GM15510 (cell line): Measurements from ENCODE around the gene ARAP1.

Experiments
- POLR2A ChIP-seq: IDR thresholded peaks from 3 replicates; pipeline ENCODE4 v1.6.1; 2011; ENCODE audit warnings: borderline replicate concordance; ENCODE audit not compliant: insufficient read length; ENCODE audit errors: extremely low read depth

Gene ARAP1

DNA sequence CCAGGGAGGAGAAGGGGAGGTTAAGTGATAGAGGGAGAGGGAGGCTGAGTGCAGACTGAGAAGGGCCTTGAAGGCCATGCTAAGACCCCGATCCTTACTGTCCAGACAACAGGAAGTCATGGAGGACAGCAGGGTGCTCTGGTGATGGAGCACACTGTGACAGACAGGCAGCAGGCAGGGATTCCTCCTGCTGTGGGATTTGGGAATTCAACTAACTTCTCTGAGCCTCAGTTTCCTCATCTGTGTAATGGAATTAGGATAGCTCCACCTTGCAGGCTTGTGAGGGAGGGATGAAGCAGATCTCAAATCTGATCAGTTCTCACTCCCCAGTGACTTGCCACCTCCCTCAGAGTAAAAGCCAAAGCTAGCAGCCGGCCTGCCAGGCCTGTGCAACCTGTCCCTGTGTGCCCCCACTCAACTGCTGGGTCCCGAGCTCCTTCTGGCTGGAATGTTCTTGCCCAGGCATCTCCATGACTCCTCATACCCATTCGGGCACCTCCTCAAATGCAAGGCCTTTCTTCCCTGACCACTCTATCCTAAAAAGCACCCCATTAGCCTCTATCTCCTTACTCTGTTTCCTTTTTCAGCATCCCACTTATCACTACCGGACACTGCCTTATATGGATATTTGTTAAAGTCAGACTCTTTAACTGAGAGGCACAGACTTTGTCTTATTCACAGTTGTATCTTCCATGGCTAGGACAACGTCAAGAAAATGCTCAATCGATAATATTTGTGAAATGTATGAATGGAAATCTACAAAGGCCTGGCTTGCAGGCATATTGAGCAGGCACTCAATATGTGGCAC is 9.5 kb downstream of the ARAP1 start:
- no peak for TF ChIP-seq POLR2A

DNA sequence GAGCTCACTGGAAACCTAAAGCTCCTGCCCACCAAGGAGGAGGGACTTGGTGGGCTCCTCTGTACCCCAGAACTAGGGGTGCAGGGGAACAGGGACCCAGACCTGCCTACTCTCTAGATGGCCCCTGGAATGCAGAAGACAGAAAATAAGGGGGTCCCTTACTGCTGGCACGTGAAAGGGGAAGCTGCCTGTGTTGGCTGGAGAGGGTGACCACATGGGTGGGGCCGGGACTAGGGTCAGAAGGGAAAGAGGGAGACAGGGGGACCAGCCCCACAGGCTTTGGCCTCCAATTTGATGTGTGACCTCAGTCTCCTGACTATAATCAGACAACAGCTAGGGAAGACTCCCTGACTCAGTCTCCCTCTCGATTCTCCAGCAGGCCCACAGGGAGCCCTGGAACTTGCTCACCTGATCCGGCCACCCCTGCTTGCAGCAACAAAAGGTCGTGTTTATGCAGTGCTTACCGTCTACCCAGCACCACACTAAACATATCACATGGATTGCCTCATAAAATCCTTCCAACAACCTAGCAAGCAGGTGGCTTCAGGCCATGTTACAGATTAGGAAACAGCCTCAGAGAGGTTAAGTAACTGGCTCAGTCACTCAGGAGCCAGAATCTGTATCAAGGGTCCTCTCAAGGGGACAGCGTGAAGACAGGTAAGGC is 10.2 kb downstream of the ARAP1 start:
- no peak for TF ChIP-seq POLR2A

DNA sequence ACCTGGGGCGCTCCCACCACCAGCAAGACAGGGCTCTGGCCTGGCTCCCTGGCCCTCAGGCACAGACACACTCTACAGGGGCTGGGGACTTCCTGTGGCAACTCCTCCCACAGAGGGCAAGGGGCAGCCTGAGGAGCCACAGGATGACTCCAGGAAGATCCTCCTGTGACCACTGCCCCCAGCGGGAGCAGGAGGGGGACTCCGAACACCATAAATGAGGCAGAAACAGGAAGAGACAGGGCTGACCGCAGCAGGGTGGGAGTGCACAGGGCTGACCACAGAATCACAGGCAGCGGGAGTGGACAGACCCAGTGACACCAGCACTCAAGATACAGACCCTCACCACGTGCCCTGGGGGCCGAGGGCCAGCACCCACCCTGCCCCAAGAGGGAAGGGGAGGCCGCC is 10.8 kb downstream of the ARAP1 start:
- TF ChIP-seq POLR2A, result no peak

DNA sequence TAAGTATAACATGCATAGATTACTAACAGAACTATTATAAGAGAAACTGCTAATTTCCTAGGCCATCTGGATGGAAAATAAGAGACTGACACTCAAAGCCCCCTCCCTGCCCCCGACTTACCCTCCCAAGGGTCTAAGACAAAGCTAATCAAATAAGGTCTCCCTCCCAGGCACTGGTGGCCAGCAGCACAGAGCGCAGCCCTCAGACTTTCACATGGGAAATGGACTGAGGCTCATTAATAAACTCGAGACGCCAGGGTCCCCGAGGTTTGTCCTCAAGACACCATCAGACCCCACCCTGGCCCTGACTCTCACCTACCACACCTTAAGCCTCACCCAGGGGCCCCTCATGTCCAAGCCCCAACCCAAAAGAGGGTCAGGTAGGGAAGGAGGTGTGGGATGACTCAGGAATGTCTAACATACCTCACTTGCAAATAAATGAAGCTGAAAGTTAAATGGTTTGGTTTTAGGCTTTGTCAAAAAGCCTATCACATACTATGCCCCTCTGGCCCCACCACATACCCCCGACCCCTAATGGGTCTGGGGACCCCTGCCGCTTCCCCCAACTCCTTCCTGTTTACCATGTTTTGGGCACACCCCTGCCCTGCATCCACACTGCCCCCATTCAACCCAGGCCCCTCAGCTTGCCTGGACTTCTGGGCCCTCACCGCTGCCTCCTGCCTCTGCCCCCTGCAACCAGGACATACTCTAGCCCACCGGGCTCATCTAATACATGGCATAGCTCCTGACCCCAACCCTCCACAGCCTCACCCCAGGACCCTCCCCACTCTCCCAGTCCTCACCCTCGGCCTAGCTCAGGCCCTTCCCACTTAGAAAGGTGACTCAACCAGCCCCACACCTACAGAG is 11.4 kb downstream of the ARAP1 start:
- TF ChIP-seq POLR2A, result no peak

DNA sequence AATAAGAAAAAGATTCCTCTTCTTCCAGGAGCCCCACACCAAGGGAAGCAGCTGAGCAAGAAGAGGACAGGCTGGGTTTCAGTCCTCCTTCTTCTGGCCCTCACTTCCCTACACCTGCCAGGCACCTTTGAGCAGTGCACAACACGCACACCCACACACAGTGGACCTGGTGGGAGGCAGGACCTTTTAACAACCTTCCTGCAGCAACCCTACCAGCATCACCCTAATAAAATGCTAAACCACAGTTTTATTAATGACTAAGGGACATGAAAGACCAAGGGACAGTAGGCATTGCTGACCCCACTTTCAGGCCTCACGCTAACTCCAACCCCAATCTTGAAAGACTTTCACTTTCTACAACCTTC is 12.2 kb downstream of the ARAP1 start:
- no peak for TF ChIP-seq POLR2A

DNA sequence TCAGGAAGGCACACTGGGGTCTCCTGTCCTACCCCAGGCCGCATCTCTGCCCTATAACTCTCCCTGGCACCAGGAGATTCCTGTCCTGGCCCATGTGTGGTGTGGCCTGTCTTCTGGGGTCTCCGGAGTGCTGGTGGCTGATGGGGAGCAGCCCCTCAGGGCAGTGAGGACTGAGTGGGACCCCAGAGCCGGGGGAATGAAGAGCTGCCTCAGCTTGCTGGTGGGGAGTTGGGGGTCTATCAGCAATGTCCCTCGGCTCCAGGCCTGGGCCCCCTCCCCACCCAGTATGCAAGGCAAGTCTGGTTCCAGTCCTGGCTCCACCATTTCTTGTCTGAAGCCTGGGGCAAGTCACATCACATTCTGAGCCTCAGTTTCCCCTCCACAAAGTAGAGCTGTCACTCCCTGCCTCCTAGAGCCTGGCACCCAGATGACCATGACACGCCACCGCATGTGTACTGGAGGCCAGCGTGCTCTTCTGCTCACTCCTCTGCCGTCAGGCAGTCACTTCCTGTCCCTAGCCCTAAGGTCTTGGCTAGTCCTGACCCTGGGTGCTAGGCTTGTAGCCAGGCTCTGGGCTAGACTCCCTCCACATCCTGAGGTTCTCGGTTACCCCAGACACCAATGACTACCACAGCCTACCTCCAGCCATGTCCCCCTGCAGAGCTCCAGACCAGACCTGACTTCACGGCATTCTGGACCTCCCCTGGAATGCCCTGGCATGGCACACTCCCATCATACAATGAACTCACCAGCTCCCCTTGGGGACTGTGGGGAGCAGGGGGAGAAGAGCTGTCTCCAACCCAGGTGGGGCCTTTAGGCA is 12.8 kb downstream of the ARAP1 start:
- TF ChIP-seq POLR2A, result no peak

DNA sequence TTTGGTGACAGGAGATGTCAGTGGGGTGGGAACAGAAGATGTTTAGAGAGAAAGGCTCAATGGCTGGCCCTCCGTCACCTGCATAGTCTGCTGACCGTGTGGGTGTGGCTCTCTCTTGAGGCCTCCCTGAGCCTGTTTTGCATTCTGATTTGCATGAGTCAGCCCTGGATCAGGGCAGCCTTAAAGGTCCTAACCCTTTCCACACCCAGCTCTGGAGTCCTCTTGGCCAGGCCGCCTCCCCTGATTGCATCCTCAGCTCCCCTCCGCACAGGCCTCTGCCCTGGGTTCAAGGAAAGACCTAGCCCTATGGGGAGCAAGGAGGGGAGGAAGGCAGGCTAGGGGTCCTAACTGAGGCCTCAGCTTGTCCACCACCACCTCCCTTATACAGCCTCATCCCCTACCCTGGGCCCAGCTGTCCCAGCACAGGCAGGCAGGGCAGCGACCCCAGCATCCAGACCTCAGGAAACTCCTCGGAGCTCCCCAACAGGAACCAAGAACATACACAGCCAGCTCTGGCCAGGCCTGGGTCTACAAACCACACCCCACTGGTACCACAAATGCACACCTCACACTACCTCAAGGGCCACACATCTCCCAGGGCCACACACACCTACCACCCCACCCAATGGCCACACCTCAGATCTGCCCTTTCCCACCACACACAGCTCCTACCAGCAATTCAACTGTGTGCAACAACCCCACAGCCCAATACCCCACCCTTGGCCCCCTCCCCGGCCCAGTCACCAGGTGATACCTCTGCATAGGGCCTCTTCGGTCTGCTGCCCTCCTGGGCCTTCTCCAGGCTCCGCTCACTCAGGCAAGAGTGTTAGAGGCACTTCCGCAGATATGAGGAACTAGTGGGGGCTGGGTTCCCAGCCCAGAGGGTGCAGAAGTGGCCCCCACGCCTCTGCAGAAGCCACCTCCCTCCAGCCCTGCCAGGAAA is 13.7 kb downstream of the ARAP1 start:
- TF ChIP-seq POLR2A, result peak; percentile 51

DNA sequence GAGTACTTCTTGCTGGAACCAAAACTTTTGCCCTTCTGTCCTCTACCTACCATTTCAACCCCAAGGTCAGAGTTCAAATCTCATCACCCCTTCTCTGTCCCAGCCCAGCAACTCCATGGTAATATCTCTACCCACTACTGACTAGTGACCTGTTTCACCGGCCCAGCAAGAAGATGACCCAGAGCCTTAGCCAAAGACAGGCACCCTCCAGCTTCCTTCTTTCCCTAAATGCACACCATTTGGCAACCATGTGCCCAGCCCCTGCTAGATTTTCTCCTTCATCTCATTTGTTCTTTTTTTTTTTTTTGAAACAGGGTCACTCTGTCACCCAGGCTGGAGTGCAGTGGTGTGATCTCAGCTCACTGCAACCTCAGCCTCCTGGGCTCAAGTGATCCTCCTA is 14.9 kb downstream of the ARAP1 start:
- TF ChIP-seq POLR2A, result no peak

DNA sequence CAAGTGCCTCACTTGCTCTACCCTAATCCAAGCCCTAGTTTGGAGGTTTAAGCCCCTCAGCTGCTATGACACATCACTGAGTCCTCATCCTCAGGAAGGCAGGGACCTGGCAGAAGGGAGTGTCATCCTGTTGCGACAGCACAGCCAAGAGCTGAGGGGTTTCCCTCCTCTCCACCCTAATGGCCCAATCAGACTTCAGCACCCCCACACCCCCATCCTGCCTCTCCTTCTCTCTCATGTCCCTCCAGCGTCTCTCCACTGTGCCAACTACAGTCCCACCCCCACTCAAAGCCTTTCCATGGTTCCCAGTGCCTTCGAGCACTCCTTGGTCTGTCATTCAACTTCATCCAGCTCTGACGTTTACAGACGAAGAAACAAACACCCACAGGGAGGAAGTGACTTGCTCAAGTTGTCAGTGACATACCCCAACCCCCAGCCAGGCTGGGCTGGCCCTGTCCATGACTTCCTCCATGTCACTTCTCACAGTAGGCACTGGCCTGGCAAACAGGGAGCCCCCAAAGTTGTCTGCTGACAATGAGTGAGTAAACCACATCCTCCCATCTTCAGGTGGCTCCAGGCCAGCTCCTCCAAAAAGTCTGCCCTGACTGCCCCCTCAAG is 15.6 kb downstream of the ARAP1 start:
- TF ChIP-seq POLR2A, result no peak

DNA sequence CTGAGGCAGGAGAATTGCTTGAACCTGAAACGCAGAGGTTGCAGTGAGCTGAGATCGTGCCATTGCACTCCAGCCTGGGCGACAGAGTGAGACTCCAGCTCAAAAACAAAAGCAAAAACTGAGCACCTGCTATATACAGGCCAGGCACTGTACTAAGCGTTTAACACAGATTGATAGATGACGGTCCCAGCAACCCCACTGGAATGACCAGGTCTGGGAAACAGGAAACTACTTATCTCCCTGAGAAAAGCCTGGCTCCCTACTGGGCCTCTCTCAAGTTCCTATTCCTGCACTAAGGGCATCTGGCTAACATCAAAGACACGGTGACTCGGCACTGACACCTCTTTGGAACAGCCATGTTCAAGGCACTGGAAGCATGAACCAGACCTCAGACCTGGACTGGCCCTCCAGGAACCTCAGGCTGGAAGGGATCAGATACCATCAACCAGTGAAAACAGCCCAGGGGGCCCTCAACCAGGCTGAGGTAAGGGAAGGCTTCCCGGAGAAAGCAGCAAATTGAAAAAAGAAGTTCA is 16.6 kb downstream of the ARAP1 start:
- TF ChIP-seq POLR2A, result no peak

DNA sequence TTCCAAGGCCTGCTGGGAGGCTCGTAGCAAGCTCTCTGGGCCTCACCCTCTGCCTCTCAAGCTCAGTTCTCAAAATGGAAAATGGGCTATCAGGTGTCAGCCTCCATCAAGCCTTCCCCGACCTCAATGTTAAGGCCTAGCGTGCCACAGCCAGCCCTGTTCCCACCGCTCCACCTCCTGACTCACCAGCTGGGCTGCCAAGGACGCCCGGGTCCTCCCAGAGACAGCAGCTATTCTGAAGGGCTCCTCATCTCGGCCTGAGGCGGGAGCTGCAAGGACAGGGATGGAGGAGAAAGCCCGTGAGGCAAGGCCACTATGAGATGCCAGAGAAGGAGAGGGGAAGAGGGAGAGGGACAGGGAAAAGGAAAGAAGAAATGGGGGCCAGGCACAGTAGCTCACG is 19.9 kb downstream of the ARAP1 start:
- TF ChIP-seq POLR2A, result no peak

DNA sequence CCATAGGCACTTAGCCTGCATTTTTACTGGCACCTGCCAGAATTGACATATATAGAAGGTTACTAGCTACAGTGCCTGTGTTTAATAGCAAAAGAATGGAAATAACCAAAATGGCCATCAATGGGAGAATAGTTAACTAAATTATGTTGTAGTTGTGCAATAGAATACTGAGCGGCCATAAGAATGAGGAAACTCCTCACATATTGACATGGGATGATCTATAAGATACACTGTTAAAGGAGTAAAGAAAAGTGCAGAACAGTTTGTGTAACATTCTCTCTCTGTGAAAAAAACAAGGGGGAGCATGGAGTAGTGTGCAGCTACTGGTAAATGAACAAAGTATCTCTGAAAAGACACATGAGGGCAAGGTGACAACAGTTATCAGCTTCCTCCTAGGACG is 21.5 kb downstream of the ARAP1 start:
- TF ChIP-seq POLR2A, result no peak

DNA sequence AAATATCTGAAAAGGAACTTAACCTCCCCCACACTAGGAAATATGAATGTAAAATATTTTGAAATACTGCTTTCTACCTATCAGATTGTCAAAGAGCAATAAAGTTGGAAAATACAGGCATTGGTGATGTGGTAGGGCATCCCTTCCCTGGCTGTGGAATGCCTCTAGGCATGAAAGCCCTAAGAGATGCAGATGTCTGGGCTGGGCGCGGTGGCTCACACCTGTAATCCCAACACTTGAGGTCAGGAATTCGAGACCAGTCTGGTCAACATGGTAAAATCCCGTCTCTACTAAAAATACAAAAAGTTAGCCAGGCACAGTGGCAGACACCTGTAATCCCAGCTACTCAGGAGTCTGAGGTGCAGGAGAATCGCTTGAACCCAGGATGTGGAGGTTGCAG is 22.0 kb downstream of the ARAP1 start:
- no peak for TF ChIP-seq POLR2A

DNA sequence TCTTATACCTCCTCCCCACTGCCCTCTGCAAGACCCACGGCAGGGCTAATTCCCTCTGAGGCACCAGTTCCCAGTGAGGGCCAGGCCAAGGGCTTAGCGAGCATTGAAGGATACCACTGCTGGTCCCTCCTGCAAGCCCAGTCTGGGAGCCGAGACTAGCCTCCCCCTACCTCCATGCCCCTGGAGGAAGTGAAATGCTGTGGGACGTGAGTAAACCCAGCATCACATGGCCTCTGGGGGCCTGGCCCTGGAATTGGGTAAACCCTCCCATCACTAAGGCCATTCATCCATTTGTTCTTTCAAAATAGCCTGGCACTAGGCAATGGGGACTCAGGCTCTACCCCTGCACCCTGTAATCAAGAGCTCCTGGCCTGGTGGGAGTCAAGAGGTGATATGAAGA is 24.7 kb downstream of the ARAP1 start:
- no peak for TF ChIP-seq POLR2A
